Measurements from ENCODE around the gene SLC11A2. TPM values are rescaled to one million over a fixed set of nuclear protein-coding genes. Genes with fewer than 3 reads are reported as not detected.

SLC11A2 gene
- polyA plus RNA-seq, 1 donor (not counting 4 experiments of a cell fraction or from before 2014, with no cell fraction given): 38.9 TPM

GRCh38 chr12:50986966-50987737 is 39.0 kb downstream of the SLC11A2 start:
- dilution Hi-C loops (cut with MboI; ENCODE audit: extremely low pct_ligation_motif_present, low sequenced_read_pairs): no loop called here
- Histone ChIP-seq H3K4me1 (ENCODE audit: control insufficient read depth, extremely low read depth, insufficient read depth, low read length) (no peaks in the 10 kb centered on the region), H3K4me2 (ENCODE audit: control insufficient read depth, extremely low read depth, insufficient read depth, low read depth, low read length) (no peak overlapping the region), H3K9me3 (ENCODE audit: control insufficient read depth, low read depth, low read length) (no peaks in the 10 kb centered on the region), H4K20me1 (ENCODE audit: control insufficient read depth, extremely low read depth, insufficient read depth, low read length) (no peaks in the 10 kb centered on the region), H3K36me3 (ENCODE audit: control insufficient read depth in 2 of 2, extremely low read depth in 1 of 2, insufficient read depth in 2 of 2, low read length in 2 of 2) (peaks cover 12 to 19% of the 10 kb centered on the region in 2 experiments), H3K79me2 (ENCODE audit: control insufficient read depth, insufficient read depth, low read length) (no peaks in the 10 kb centered on the region), H3K27ac (ENCODE audit: control insufficient read depth, insufficient read depth, low read length) (no peak overlapping the region), H3K4me3 (ENCODE audit: control insufficient read depth in 2 of 3, extremely low read depth in 1 of 3, insufficient read depth in 2 of 3, low read depth in 1 of 3, low read length in 3 of 3) (no peak overlapping the region), H3K27me3 (ENCODE audit: control insufficient read depth, extremely low read depth, insufficient read depth, low read length) (no peaks in the 10 kb centered on the region), H2AFZ (ENCODE audit: control insufficient read depth, low read length) (no peak overlapping the region), H3K9me1 (ENCODE audit: control insufficient read depth, extremely low read depth, insufficient read depth, low read length) (no peaks in the 10 kb centered on the region), H3K9ac (ENCODE audit: control insufficient read depth, extremely low read depth, insufficient read depth, low read length) (no peak overlapping the region)
- DNase-seq (ENCODE audit: low read depth, low spot score) (no peak), FAIRE-seq (peak; percentile 76)
- TF ChIP-seq EZH2 (IDR thresholded peaks at IDR 0.05; ENCODE audit: low read length) (no peak), CTCF (optimal IDR thresholded peaks at IDR 0.05 in 1 of 3, IDR thresholded peaks at IDR 0.05 in 1 of 3, conservative IDR thresholded peaks at IDR 0.05 in 1 of 3; ENCODE audit: extremely low read depth in 1 of 3, insufficient read depth in 2 of 3, low read length in 3 of 3) (peak; percentile 52 to 72 (median 57))

- DNase-seq (ENCODE audit: low read depth, low spot score) (no peak), FAIRE-seq (no peak)
- dilution Hi-C loops (cut with MboI; ENCODE audit: extremely low pct_ligation_motif_present, low sequenced_read_pairs): no loop called here
- Histone ChIP-seq H3K4me3 (ENCODE audit: control insufficient read depth in 2 of 3, extremely low read depth in 1 of 3, insufficient read depth in 2 of 3, low read depth in 1 of 3, low read length in 3 of 3) (no peak overlapping the region), H2AFZ (ENCODE audit: control insufficient read depth, low read length) (no peak overlapping the region), H3K4me2 (ENCODE audit: control insufficient read depth, extremely low read depth, insufficient read depth, low read depth, low read length) (no peak overlapping the region), H4K20me1 (ENCODE audit: control insufficient read depth, extremely low read depth, insufficient read depth, low read length) (no peaks in the 10 kb centered on the region), H3K4me1 (ENCODE audit: control insufficient read depth, extremely low read depth, insufficient read depth, low read length) (no peaks in the 10 kb centered on the region), H3K36me3 (ENCODE audit: control insufficient read depth in 2 of 2, extremely low read depth in 1 of 2, insufficient read depth in 2 of 2, low read length in 2 of 2) (peaks cover 8% of the 10 kb centered on the region in 2 experiments), H3K9me1 (ENCODE audit: control insufficient read depth, extremely low read depth, insufficient read depth, low read length) (no peaks in the 10 kb centered on the region), H3K27me3 (ENCODE audit: control insufficient read depth, extremely low read depth, insufficient read depth, low read length) (no peaks in the 10 kb centered on the region), H3K9ac (ENCODE audit: control insufficient read depth, extremely low read depth, insufficient read depth, low read length) (no peak overlapping the region), H3K79me2 (ENCODE audit: control insufficient read depth, insufficient read depth, low read length) (no peaks in the 10 kb centered on the region), H3K27ac (ENCODE audit: control insufficient read depth, insufficient read depth, low read length) (no peak overlapping the region), H3K9me3 (ENCODE audit: control insufficient read depth, low read depth, low read length) (no peaks in the 10 kb centered on the region)
- TF ChIP-seq EZH2 (IDR thresholded peaks at IDR 0.05; ENCODE audit: low read length): no peak
- TF ChIP-seq CTCF (optimal IDR thresholded peaks at IDR 0.05 in 1 of 3, IDR thresholded peaks at IDR 0.05 in 1 of 3, conservative IDR thresholded peaks at IDR 0.05 in 1 of 3; ENCODE audit: extremely low read depth in 1 of 3, insufficient read depth in 2 of 3, low read length in 3 of 3): no peak
These were observed 40.9 kb downstream of the SLC11A2 start for GRCh38 chr12:50985322-50985721.
